Measurements from ENCODE around the gene ODAD2.

GRCh38 chr10:27861781-27862180 is 137.1 kb downstream of the ODAD2 start:
- TF ChIP-seq CTCF (IDR thresholded peaks at IDR 0.05) (no peak), POLR2A (IDR thresholded peaks at IDR 0.05; ENCODE audit: low read depth) (no peak), POLR2AphosphoS5 (IDR thresholded peaks at IDR 0.05) (no peak), EP300 (IDR thresholded peaks at IDR 0.05) (no peak)
